Astrocyte (in vitro differentiated cells and primary cell): ENCODE measurements around the gene CENPL. TPM values are rescaled to one million over a fixed set of nuclear protein-coding genes. Genes with fewer than 3 reads are reported as not detected.

Experiments
- DNase-seq: peaks from one replicate; pipeline ENCODE4 v3.0.0-alpha.2; 2010; ENCODE audit warnings: low read depth
- FAIRE-seq: peaks from 2 replicates; lab custom pipeline; 2011; peaks lifted over from hg19 to GRCh38; lab: Jason Lieb, UNC
- H2AFZ ChIP-seq: 2 replicates; pipeline ENCODE4 v1.6.0; 2012; ENCODE audit warnings: low read depth, low read length, inconsistent platforms
- H3K27ac ChIP-seq: 2 replicates; pipeline ENCODE4 v1.5.1; 2011; ENCODE audit warnings: low read depth, low read length, inconsistent platforms
- H3K27me3 ChIP-seq: 2 replicates; pipeline ENCODE4 v1.6.0; 2011; ENCODE audit warnings: low read length, inconsistent platforms; ENCODE audit not compliant: insufficient read depth
- H3K36me3 ChIP-seq: 2 replicates; pipeline ENCODE4 v1.5.1; 2011; ENCODE audit warnings: low read length, inconsistent platforms; ENCODE audit not compliant: insufficient read depth
- H3K4me1 ChIP-seq: 2 replicates; pipeline ENCODE4 v1.5.1; 2011; ENCODE audit warnings: low read length, inconsistent platforms; ENCODE audit not compliant: insufficient read depth
- H3K4me2 ChIP-seq: 2 replicates; pipeline ENCODE4 v1.6.0; 2012; ENCODE audit warnings: low read length, inconsistent platforms
- H3K4me3 ChIP-seq: 2 replicates; pipeline ENCODE4 v1.5.1; 2011; ENCODE audit warnings: low read depth, mild to moderate bottlenecking, low read length, inconsistent platforms; ENCODE audit not compliant: insufficient read depth
- H3K79me2 ChIP-seq: 2 replicates; pipeline ENCODE4 v1.6.0; 2012; ENCODE audit warnings: mild to moderate bottlenecking, low read length, inconsistent platforms; ENCODE audit not compliant: insufficient read depth
- H3K9ac ChIP-seq: 2 replicates; pipeline ENCODE4 v1.6.0; 2012; ENCODE audit warnings: mild to moderate bottlenecking, low read length, inconsistent platforms
- H3K9me3 ChIP-seq: 2 replicates; pipeline ENCODE4 v1.5.1; 2012; ENCODE audit warnings: low read depth, mild to moderate bottlenecking, low read length, inconsistent platforms; ENCODE audit not compliant: insufficient read depth
- H4K20me1 ChIP-seq: 2 replicates; pipeline ENCODE4 v1.6.0; 2012; ENCODE audit warnings: low read length, inconsistent platforms; ENCODE audit not compliant: insufficient read depth
- H3K27ac Mint-ChIP-seq: one replicate; pipeline ENCODE4 v1.8.0; 2021; ENCODE audit warnings: mild to moderate bottlenecking, mixed read lengths; ENCODE audit not compliant: unreplicated experiment
- H3K27me3 Mint-ChIP-seq: one replicate; pipeline ENCODE4 v1.8.0; 2021; ENCODE audit warnings: low read depth, mixed read lengths; ENCODE audit not compliant: unreplicated experiment
- H3K36me3 Mint-ChIP-seq: one replicate; pipeline ENCODE4 v1.8.0; 2021; ENCODE audit warnings: low read depth, mixed read lengths; ENCODE audit not compliant: unreplicated experiment
- H3K4me1 Mint-ChIP-seq: one replicate; pipeline ENCODE4 v1.8.0; 2021; ENCODE audit warnings: low read depth, mixed read lengths; ENCODE audit not compliant: unreplicated experiment
- H3K4me3 Mint-ChIP-seq: one replicate; pipeline ENCODE4 v1.8.0; 2021; ENCODE audit warnings: mild to moderate bottlenecking, moderate library complexity, mixed read lengths; ENCODE audit not compliant: unreplicated experiment
- H3K9me3 Mint-ChIP-seq: one replicate; pipeline ENCODE4 v1.8.0; 2021; ENCODE audit warnings: mild to moderate bottlenecking, mixed read lengths; ENCODE audit not compliant: unreplicated experiment
- CTCF ChIP-seq: IDR thresholded peaks from 2 replicates; pipeline ENCODE4 v1.5.1; 2011; ENCODE audit warnings: low read depth, mild to moderate bottlenecking, inconsistent platforms, low read length, moderate library complexity; ENCODE audit not compliant: insufficient read depth
- EZH2 ChIP-seq: IDR thresholded peaks from 2 replicates; pipeline ENCODE4 v1.6.1; 2012; ENCODE audit warnings: mild to moderate bottlenecking, low read length, inconsistent platforms; ENCODE audit not compliant: insufficient read depth
- total RNA-seq: library from RNA; stranded (reverse); gene quantifications from 2 replicates; pipeline ENCODE4 v1.2.1, GENCODE V29; 2021

CENPL gene
- total RNA-seq, 1 donor from 2014 or later = 7.9 TPM

DNA sequence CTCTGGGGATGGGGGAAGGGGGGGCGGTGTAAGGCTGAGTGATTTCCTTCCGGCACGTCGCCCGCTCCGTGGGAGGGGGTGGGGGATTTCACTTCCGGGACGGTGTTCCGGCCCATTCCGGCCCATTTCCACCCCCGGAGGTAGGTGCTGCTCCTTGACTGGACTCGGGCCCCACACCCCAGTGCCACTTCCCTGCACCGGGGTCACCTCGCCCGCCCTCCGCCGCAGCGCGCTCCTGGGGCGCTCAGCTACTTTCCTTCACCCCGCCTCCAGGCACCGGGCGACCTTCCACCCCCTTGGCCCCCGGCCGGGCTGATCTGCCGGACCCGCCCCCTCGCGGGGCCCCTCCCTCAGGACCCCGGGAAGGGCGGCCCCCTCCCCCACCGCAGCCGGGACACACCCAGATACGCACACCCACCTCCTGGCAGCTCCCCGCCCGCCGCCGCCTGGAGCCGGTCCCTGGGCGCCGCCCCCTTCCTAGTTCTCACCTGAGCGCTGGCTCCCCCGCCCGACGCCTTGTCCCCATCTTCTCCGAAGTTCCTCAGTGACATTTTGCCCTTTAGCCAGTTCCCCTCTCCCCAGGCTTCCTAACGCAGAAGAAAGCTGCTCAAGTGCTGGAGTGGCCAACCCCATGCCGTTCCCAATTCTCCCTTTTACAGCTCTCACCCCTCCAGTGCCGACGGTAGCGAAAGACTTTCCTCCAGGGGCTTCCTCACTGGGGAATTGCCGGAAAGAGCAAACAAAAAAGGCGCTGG is 43.8 kb upstream of the CENPL start, which contains the start of gene ZBTB37:
TSS of gene ZBTB37 (plus strand) at position 115 of the 755 bp plus-strand sequence. CDS start 1,846 bp downstream, outside the sequence.
- peak within 1 kb of the TSS; percentile 99 for H3K4me3 Mint-ChIP-seq

DNA sequence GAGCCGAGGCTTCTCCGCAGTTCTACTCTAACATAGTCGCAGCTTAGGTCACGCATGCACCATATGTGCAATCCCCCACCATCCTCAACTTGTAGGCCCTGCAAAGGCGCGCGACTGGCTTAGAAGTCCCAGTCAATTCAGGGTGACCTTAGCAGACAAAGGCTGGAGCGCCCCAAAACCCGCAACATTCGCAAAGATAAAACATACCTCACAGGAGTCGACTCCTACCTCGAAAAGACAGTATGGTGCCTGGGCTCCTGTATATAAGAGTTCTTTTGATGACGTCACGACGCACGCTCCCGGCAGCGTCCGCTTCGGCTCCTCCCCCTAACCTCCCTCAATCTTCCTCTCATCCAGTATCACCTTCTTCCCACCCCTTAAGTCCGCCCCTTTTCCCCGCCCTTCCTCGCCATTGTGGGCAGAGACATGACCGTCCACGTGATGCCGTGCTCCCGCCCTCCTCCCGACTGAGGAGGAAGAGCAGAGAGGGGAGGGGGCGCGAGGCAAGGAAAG is 43.1 kb upstream of the CENPL start, which contains the start of gene GAS5:
TSS of gene GAS5 (minus strand) at position 237 of the 513 bp plus-strand sequence.
- peak within 1 kb of the TSS; percentile 95 for H3K9ac ChIP-seq
- Mint-ChIP-seq H3K36me3 (peaks cover 46% of the 10 kb centered on the region), H3K27me3 (no peaks in the 10 kb centered on the region), H3K4me1 (peaks cover 23% of the 10 kb centered on the region), H3K27ac (peak within 1 kb of the TSS; percentile 99), H3K9me3 (no peaks in the 10 kb centered on the region), H3K4me3 (peak within 1 kb of the TSS; percentile 99)
- H3K27me3 ChIP-seq = no peaks in the 10 kb centered on the region
- TF ChIP-seq EZH2 (no peak), CTCF (no peak)
- peak within 1 kb of the TSS; percentile 78 for H3K27ac ChIP-seq
- H3K4me3 ChIP-seq = peak within 1 kb of the TSS; percentile 98
- peaks cover 6% of the 10 kb centered on the region for H3K4me1 ChIP-seq
- no peaks in the 10 kb centered on the region for H3K9me3 ChIP-seq
- DNase-seq (peak; percentile 99), FAIRE-seq (peak; percentile 13)
- peak within 1 kb of the TSS; percentile 87 for H3K4me2 ChIP-seq
- H3K36me3 ChIP-seq = peaks cover 49% of the 10 kb centered on the region
- peaks cover 54% of the 10 kb centered on the region for H3K79me2 ChIP-seq
- peaks cover 49% of the 10 kb centered on the region for H4K20me1 ChIP-seq
- peak within 1 kb of the TSS; percentile 80 for H2AFZ ChIP-seq

More for the DNA sequence above, 43.8 kb upstream of the CENPL start, which contains the start of gene ZBTB37:
- H3K27ac Mint-ChIP-seq = peak within 1 kb of the TSS; percentile 99
- peak within 1 kb of the TSS; percentile 87 for H3K4me2 ChIP-seq
- FAIRE-seq (no peak), DNase-seq (peak; percentile 42)
- TF ChIP-seq CTCF (no peak), EZH2 (no peak)
- peak within 1 kb of the TSS; percentile 98 for H3K4me3 ChIP-seq
- no peaks in the 10 kb centered on the region for H3K9me3 Mint-ChIP-seq
- peaks cover 44% of the 10 kb centered on the region for H3K36me3 ChIP-seq
- no peaks in the 10 kb centered on the region for H3K27me3 Mint-ChIP-seq
- peaks cover 43% of the 10 kb centered on the region for H4K20me1 ChIP-seq
- no peaks in the 10 kb centered on the region for H3K27me3 ChIP-seq
- no peaks in the 10 kb centered on the region for H3K9me3 ChIP-seq
- H3K4me1 Mint-ChIP-seq = peaks cover 21% of the 10 kb centered on the region
- H3K27ac ChIP-seq = peak within 1 kb of the TSS; percentile 78
- peaks cover 57% of the 10 kb centered on the region for H3K79me2 ChIP-seq
- H3K4me1 ChIP-seq = peaks cover 6% of the 10 kb centered on the region
- H3K9ac ChIP-seq = peak within 1 kb of the TSS; percentile 95
- peaks cover 46% of the 10 kb centered on the region for H3K36me3 Mint-ChIP-seq
- peak within 1 kb of the TSS; percentile 80 for H2AFZ ChIP-seq
